ENCODE measurements around the gene DYNC2LI1.

The DYNC2LI1 gene

GRCh38 chr2:43763091-43763490, 10.7 kb upstream of the DYNC2LI1 start:
- no peak for DNase-seq (ENCODE audit: low read depth)

GRCh38 chr2:43764086-43764705, 9.6 kb upstream of the DYNC2LI1 start:
- DNase-seq (ENCODE audit: low read depth): no peak

GRCh38 chr2:43766006-43766405, 7.8 kb upstream of the DYNC2LI1 start:
- DNase-seq (ENCODE audit: low read depth): no peak

DNA sequence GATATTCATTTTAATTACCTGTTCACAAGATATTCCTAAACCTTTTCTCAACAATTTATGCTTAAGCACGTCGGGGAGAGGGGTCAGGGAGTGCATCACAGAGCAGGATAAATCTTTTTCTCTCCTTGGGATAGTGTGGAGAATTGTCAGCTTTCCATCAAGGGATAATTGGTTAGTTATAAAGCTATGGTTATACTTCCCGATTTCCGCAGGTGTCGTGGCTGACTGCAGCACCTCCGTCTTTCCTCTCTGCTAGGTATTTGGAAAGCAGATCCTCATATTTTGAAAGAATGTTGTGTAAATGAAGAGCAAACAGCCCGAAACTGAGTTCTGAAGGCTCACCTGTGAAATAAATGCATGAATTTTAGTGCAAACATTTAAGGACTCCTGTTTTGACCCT, 778 bp downstream of the DYNC2LI1 start:
- no peak for DNase-seq (ENCODE audit: low read depth)

GRCh38 chr2:43776324-43776723, 2.5 kb downstream of the DYNC2LI1 start:
- no peak for DNase-seq (ENCODE audit: low read depth)

DNA sequence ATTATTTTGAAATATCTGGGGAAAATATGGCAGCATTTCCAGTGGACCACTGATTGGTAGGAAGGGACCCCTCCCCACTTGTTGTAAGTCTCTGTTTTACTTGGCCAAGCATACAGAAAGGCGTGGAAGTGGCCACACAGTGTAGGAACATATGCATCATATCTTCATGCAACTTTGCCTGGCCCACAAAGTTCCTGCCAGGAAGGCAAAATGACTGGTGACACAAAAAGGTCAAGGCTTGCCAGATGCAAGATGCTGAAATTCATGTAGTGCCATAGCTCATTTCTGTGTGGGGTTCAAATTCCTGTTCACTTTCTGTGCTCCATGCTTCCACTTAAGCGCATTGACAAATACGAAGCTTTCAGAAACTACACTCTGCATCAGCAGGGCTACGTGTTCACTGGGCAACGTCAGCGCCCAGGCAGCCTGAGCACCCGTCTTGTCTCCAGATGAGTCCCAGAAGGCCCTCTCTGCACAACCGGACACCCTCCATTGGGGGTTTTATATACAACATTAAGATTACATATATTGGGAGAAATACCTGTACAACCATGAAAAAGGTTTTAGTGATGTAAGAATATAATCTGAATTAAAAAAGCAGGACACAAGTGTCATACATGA, 3.6 kb downstream of the DYNC2LI1 start:
- DNase-seq (ENCODE audit: low read depth): no peak

GRCh38 chr2:43778233-43778632, 4.4 kb downstream of the DYNC2LI1 start:
- no peak for DNase-seq (ENCODE audit: low read depth)

DNA sequence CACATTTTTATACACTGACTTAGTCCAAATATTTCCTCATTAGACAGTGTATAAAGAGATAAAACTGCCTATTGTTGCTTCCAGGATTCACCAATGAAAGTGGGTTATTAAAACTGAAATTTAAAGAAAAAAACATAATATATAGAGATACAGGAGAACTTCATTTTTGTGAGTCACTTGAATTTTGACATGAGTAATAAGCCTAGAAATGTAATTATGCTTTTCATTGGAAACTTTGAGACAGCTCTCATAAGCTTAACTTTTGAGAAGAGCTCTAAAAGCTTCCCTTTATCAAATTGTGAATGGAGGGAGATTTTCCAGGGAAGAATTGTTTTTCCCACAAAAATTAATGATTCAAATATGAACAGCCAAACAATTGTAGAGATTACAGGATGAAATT, 14.1 kb downstream of the DYNC2LI1 start:
- DNase-seq (ENCODE audit: low read depth): no peak

DNA sequence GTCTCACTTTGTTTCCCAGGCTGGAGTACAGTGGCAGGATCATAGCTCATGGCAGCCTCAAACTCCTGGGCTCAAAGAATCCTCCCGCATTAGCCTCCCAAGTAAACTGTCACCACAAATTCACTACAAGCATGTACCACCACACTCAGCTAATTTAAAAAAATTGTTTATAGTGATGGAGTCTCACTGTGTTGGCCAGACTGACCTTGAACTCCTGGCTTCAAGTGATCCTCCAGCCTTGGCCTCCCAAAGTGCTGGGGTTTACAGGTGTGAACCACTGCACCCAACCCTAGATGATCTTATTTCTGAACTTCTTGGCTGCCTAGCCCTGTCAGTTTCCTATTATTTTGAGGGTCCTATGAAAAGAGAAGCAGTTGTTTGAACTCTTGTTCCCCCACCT, 14.8 kb downstream of the DYNC2LI1 start:
- no peak for DNase-seq (ENCODE audit: low read depth)

DNA sequence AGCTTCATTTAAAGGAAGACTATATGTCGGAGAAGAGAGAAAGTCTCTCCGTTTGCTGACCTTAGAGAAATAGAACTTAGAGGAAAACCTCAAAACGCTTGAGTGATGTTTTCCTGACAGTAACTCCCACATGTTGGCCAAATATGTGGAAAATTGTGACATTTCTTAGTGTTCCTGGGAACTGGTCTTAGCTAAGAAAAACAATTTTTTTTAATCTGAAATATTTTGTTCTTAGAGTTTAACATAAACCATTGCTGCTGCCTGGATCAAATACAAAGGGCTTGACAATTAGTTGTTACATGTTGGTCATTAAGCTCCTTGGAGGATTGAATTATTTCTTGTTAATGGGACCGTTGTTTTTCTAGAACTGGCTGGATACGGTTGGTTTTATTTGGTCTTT, 16.3 kb downstream of the DYNC2LI1 start:
- no peak for DNase-seq (ENCODE audit: low read depth)

GRCh38 chr2:43791035-43791765, 17.4 kb downstream of the DYNC2LI1 start:
- no peak for DNase-seq (ENCODE audit: low read depth)

- DNase-seq (ENCODE audit: low read depth): no peak
Measured at GRCh38 chr2:43792653-43793052, 18.8 kb downstream of the DYNC2LI1 start.

GRCh38 chr2:43794956-43795355, 21.1 kb downstream of the DYNC2LI1 start:
- no peak for DNase-seq (ENCODE audit: low read depth)

DNA sequence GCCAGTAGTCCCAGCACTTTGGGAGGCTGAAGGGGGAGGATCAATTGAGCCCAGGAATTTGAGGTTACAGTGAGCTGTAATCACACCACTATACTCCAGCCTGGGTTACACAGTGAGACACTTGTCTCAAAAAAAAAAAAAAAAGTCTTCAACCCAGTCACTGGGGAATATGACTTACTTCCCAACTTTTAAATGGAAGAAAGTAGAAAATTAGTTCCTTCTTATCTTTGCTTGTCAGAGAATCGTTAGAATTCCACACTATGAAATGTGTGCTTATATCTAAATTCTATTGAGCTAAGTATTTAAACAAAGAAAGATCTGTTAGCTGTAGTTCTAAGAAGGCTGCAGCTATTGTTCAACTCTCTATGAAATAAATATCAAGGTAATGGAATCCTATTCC, 22.4 kb downstream of the DYNC2LI1 start:
- no peak for DNase-seq (ENCODE audit: low read depth)

GRCh38 chr2:43798300-43798699, 24.5 kb downstream of the DYNC2LI1 start:
- DNase-seq (ENCODE audit: low read depth): no peak

- DNase-seq (ENCODE audit: low read depth): no peak
Measured at GRCh38 chr2:43800894-43801293, 27.1 kb downstream of the DYNC2LI1 start.

- no peak for DNase-seq (ENCODE audit: low read depth)
Measured at GRCh38 chr2:43802135-43802534, 28.3 kb downstream of the DYNC2LI1 start.

- DNase-seq (ENCODE audit: low read depth): peak; percentile 13
Measured at GRCh38 chr2:43803113-43803512, 29.3 kb downstream of the DYNC2LI1 start.

DNA sequence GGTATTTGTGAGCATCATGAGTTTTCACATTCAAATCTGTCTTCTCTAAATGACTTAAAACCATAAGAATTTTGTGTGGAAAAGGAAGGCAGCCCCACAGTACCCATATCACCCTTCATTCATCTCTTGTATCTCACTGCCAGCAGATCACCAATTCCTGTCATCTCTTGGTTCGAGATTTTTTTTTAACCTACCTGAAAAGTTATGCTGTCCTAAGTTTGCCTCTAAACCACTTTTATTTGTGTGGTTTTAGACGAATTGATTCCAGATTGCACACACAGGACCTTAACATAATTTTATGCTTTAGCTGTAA, 32.8 kb downstream of the DYNC2LI1 start:
- no peak for DNase-seq (ENCODE audit: low read depth)

DNA sequence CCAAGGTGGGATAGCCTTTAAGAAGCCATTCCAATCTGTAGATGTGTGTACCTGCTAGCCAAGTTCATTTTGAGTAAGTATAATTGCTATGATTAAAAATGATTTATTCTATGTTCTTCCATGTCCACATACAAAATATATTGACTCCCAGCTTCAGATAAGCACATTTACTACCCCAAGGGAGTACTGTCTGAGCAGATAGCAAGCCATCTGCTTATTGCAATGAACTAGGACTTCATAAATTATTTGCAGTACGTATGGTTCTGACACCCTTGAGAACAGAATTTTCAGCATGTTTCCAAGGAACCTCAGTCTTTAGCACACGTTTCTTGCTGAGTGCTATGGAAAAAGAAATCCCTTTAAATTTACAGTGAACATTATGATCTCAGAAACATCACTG, 36.6 kb downstream of the DYNC2LI1 start:
- no peak for DNase-seq (ENCODE audit: low read depth)

- DNase-seq (ENCODE audit: low read depth): no peak
Measured at GRCh38 chr2:43810888-43811287, 37.0 kb downstream of the DYNC2LI1 start.

DNA sequence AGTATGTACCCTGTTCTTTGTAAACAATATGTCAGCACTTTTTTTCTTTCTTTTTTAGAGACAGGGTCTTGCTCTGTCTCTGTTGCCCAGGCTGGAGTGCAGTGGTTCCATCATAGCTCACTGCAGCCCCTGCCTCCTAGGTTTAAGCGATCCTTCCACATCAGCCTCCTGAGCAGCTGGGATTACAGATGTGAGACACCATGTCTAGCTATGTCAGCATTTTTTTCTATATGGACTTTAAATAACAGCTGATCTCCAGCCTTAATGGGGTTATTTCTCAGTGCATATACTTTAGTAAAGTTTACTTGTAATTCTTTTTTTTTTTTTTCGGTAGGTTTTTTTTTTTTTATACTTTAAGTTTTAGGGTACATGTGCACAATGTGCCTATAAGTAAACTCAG, 38.2 kb downstream of the DYNC2LI1 start:
- no peak for DNase-seq (ENCODE audit: low read depth)

GRCh38 chr2:43812947-43813346, 39.1 kb downstream of the DYNC2LI1 start:
- no peak for DNase-seq (ENCODE audit: low read depth)

GRCh38 chr2:43814711-43815110, 40.9 kb downstream of the DYNC2LI1 start:
- no peak for DNase-seq (ENCODE audit: low read depth)
